Liver (tissue), 3 donors: Measurements from ENCODE around the gene TSPAN32.

Experiments used
- CTCF ChIP-seq: fragments of 150-350 bp; IDR thresholded peaks from 2 replicates; pipeline ENCODE4 v1.5.1; 2017; ENCODE audit warnings: improper control_type of control experiment, low read depth, low read length; ENCODE audit not compliant: missing input control
- EGR1 ChIP-seq, 2 donors: IDR thresholded peaks; 2 replicates each; pipeline ENCODE4 v1.6.1; 2016 to 2018; ENCODE audit warnings: antibody characterized with exemption in 2 of 2, low read depth in 2 of 2
- FOXA1 ChIP-seq: IDR thresholded peaks from 2 replicates; pipeline ENCODE4 v1.6.1; 2016; ENCODE audit warnings: antibody characterized with exemption
- GABPA ChIP-seq, 2 donors: IDR thresholded peaks in 1 of 2; conservative IDR thresholded peaks in 1 of 2; 2 replicates each; pipeline ENCODE4 v1.6.1; 2016; ENCODE audit warnings: antibody characterized with exemption in 2 of 2, mild to moderate bottlenecking in 1 of 2, moderate library complexity in 1 of 2
- JUND ChIP-seq, 2 donors: IDR thresholded peaks; 2 replicates each; pipeline ENCODE4 v1.6.1; 2016; ENCODE audit warnings: antibody characterized with exemption in 2 of 2
- MAX ChIP-seq: IDR thresholded peaks from 2 replicates; pipeline ENCODE4 v1.6.1; 2016; ENCODE audit warnings: antibody characterized with exemption
- RAD21 ChIP-seq, 2 donors: IDR thresholded peaks; 2 replicates each; pipeline ENCODE4 v1.6.1; 2016; ENCODE audit warnings: antibody characterized with exemption in 2 of 2, mild to moderate bottlenecking in 2 of 2
- REST ChIP-seq: IDR thresholded peaks from 2 replicates; pipeline ENCODE4 v1.6.1; 2016; ENCODE audit warnings: antibody characterized with exemption, mild to moderate bottlenecking
- RXRA ChIP-seq, 2 donors: IDR thresholded peaks; 2 replicates each; pipeline ENCODE4 v1.6.1; 2017 to 2018; ENCODE audit warnings: antibody characterized with exemption in 2 of 2, mild to moderate bottlenecking in 1 of 2
- TAF1 ChIP-seq: conservative IDR thresholded peaks from 2 replicates; pipeline ENCODE4 v1.6.1; 2016; ENCODE audit warnings: antibody characterized with exemption, mild to moderate bottlenecking
- donor health status: healthy.
- donor health status: healthy.

GRCh38 chr11:2329551-2329950 is 27.7 kb downstream of the TSPAN32 start:
- TF ChIP-seq CTCF (no peak), REST (no peak), JUND (IDR thresholded peaks at IDR 0.05) (no peak), FOXA1 (no peak), TAF1 (no peak), MAX (no peak), RAD21 (IDR thresholded peaks at IDR 0.05) (no peak), RXRA (IDR thresholded peaks at IDR 0.05) (no peak), EGR1 (IDR thresholded peaks at IDR 0.05; ENCODE audit: low read depth in 2 of 2) (no peak), GABPA (IDR thresholded peaks at IDR 0.05 in 1 of 2, conservative IDR thresholded peaks at IDR 0.05 in 1 of 2) (no peak)
